Neural cell (in vitro differentiated cells): ENCODE measurements around the gene ACOX3. TPM values are rescaled to one million over a fixed set of nuclear protein-coding genes. Genes with fewer than 3 reads are reported as not detected.

Source experiments
- H2AFZ ChIP-seq: fragments of 200-600, 300-800 bp; sonication (generic), shearing (Covaris generic); 2 replicates; pipeline ENCODE4 v1.6.0; 2014; ENCODE audit warnings: low read depth, mild to moderate bottlenecking, antibody characterized with exemption, low read length, moderate library complexity
- H3F3A ChIP-seq: fragments of 200-600 bp; shearing (Covaris generic); 2 replicates; pipeline ENCODE4 v1.6.1; 2016; ENCODE audit warnings: mild to moderate bottlenecking, moderate library complexity, mixed read lengths, antibody characterized with exemption, low read length; ENCODE audit not compliant: insufficient read depth, poor library complexity, severe bottlenecking
- H3K27ac ChIP-seq: fragments of 200-600, 300-800 bp; sonication (generic), shearing (Covaris generic); 2 replicates; pipeline ENCODE4 v1.5.1; 2014; ENCODE audit warnings: mild to moderate bottlenecking, low read length, moderate library complexity
- H3K27me3 ChIP-seq: fragments of 300-800, 200-600 bp; sonication (generic), shearing (Covaris generic); 2 replicates; pipeline ENCODE4 v1.6.0; 2014; ENCODE audit warnings: mild to moderate bottlenecking, low read depth, low read length, moderate library complexity; ENCODE audit not compliant: insufficient read depth
- H3K36me3 ChIP-seq: fragments of 300-800, 200-600 bp; sonication (generic), shearing (Covaris generic); 2 replicates; pipeline ENCODE4 v1.5.1; 2014; ENCODE audit warnings: mild to moderate bottlenecking, antibody characterized with exemption, low read length, moderate library complexity; ENCODE audit not compliant: insufficient read depth
- H3K4me2 ChIP-seq: fragments of 300-800, 200-600 bp; sonication (generic), shearing (Covaris generic); 2 replicates; pipeline ENCODE4 v1.6.0; 2014; ENCODE audit warnings: mild to moderate bottlenecking, low read length
- H3K4me3 ChIP-seq: fragments of 300-800, 200-600 bp; sonication (generic), shearing (Covaris generic); 2 replicates; pipeline ENCODE4 v1.5.1; 2014; ENCODE audit warnings: mild to moderate bottlenecking, low read length, moderate library complexity
- H3K79me2 ChIP-seq: fragments of 200-600 bp; shearing (Covaris generic); replicated peaks from 2 replicates; pipeline ENCODE4 v1.6.0; 2014; ENCODE audit warnings: mild to moderate bottlenecking, low read length, moderate library complexity; ENCODE audit not compliant: insufficient read depth
- H3K9ac ChIP-seq: fragments of 300-800, 200-600 bp; sonication (generic), shearing (Covaris generic); 2 replicates; pipeline ENCODE4 v1.6.1; 2016; ENCODE audit warnings: mild to moderate bottlenecking, low read length, mixed read lengths
- H3K9me2 ChIP-seq: fragments of 200-600 bp; shearing (Covaris generic); 2 replicates; pipeline ENCODE4 v1.6.1; 2016; ENCODE audit warnings: mild to moderate bottlenecking, low read length, mixed read lengths; ENCODE audit not compliant: insufficient read depth
- H3K9me3 ChIP-seq: fragments of 200-600, 300-800 bp; sonication (generic), shearing (Covaris generic); 2 replicates; pipeline ENCODE4 v1.6.1; 2016; ENCODE audit warnings: mild to moderate bottlenecking, mixed run types, low read length, moderate library complexity, mixed read lengths
- H4K20me1 ChIP-seq: fragments of 200-600 bp; shearing (Covaris generic); 2 replicates; pipeline ENCODE4 v1.6.1; 2016; ENCODE audit warnings: mild to moderate bottlenecking, mixed run types; ENCODE audit not compliant: insufficient read depth
- EP300 ChIP-seq: fragments of 450-650 bp; conservative IDR thresholded peaks from 2 replicates; pipeline ENCODE4 v1.6.1; 2014; ENCODE audit warnings: antibody characterized with exemption, mild to moderate bottlenecking, moderate library complexity; ENCODE audit not compliant: poor library complexity, severe bottlenecking
- EZH2 ChIP-seq: fragments of 200-600, 300-800 bp; shearing (Covaris generic), sonication (generic); IDR thresholded peaks from 2 replicates; pipeline ENCODE4 v1.6.1; 2014; ENCODE audit warnings: antibody characterized with exemption, low read length, borderline replicate concordance, mild to moderate bottlenecking; ENCODE audit not compliant: insufficient read depth, poor library complexity, severe bottlenecking
- MXI1 ChIP-seq: fragments of 450-650 bp; conservative IDR thresholded peaks from 2 replicates; pipeline ENCODE4 v1.6.1; 2014; ENCODE audit warnings: antibody characterized with exemption, mild to moderate bottlenecking; ENCODE audit not compliant: poor library complexity, severe bottlenecking
- POLR2AphosphoS5 ChIP-seq: IDR thresholded peaks from 2 replicates; pipeline ENCODE4 v1.6.1; 2012
- RAD21 ChIP-seq: fragments of 450-650 bp; conservative IDR thresholded peaks from 2 replicates; pipeline ENCODE4 v1.6.1; 2014; ENCODE audit warnings: antibody characterized with exemption, mild to moderate bottlenecking, moderate library complexity
- SMC3 ChIP-seq: fragments of 450-650 bp; conservative IDR thresholded peaks from 2 replicates; pipeline ENCODE4 v1.6.1; 2014; ENCODE audit warnings: antibody characterized with exemption, mild to moderate bottlenecking, moderate library complexity; ENCODE audit not compliant: poor library complexity
- TAF1 ChIP-seq: IDR thresholded peaks from 2 replicates; pipeline ENCODE4 v1.6.1; 2012; ENCODE audit warnings: low read depth
- polyA plus RNA-seq: library from polyadenylated mRNA; depleted of rRNA; stranded (reverse); fragments of >200 nt; gene quantifications from 2 replicates; pipeline ENCODE4 v1.2.3, GENCODE V29; 2014
- TF ChIP-seq, protein P1 (sequence below): IDR thresholded peaks from 2 replicates; pipeline ENCODE4 v1.6.1; 2012; ENCODE audit warnings: borderline replicate concordance
- TF ChIP-seq, protein P2 (sequence below): fragments of 450-650 bp; IDR thresholded peaks from 2 replicates; pipeline ENCODE4 v1.5.1; 2014; ENCODE audit warnings: antibody characterized with exemption, mild to moderate bottlenecking, moderate library complexity; ENCODE audit not compliant: poor library complexity, severe bottlenecking

Gene ACOX3
- polyA plus RNA-seq, 1 donor from 2014 or later, result 13.2 TPM

DNA sequence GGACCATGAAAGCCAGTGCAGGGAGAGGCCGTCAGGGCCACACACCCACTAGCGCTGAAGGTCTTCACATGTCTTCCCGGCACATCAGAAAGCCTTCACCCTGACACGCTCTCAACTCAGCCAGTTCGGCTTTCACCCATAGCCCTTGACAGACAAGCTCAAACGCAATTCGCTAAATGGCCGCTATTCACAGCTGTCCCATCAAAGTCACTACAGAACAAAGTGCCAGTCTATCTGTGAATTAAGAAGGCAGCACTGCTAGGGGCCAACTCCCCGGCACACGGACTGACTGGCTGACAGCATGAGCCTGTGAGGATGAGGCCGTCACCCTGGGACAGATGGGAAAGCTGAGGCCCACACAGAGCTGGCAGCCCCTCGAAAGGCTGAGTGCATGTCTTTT lies 45.7 kb downstream of the ACOX3 start:
- no peak overlapping the region for H3K4me2 ChIP-seq
- H3K27ac ChIP-seq, result no peak overlapping the region
- H3K27me3 ChIP-seq, result no peaks in the 10 kb centered on the region
- H2AFZ ChIP-seq, result no peak overlapping the region
- H4K20me1 ChIP-seq, result no peaks in the 10 kb centered on the region
- peaks cover 4% of the 10 kb centered on the region for H3K36me3 ChIP-seq
- H3K79me2 ChIP-seq, result no peaks in the 10 kb centered on the region
- peaks cover 4% of the 10 kb centered on the region for H3F3A ChIP-seq
- H3K9ac ChIP-seq, result no peak overlapping the region
- no peaks in the 10 kb centered on the region for H3K9me3 ChIP-seq
- H3K4me3 ChIP-seq, result no peak overlapping the region
- no peaks in the 10 kb centered on the region for H3K9me2 ChIP-seq
- TF ChIP-seq, protein P1, sequence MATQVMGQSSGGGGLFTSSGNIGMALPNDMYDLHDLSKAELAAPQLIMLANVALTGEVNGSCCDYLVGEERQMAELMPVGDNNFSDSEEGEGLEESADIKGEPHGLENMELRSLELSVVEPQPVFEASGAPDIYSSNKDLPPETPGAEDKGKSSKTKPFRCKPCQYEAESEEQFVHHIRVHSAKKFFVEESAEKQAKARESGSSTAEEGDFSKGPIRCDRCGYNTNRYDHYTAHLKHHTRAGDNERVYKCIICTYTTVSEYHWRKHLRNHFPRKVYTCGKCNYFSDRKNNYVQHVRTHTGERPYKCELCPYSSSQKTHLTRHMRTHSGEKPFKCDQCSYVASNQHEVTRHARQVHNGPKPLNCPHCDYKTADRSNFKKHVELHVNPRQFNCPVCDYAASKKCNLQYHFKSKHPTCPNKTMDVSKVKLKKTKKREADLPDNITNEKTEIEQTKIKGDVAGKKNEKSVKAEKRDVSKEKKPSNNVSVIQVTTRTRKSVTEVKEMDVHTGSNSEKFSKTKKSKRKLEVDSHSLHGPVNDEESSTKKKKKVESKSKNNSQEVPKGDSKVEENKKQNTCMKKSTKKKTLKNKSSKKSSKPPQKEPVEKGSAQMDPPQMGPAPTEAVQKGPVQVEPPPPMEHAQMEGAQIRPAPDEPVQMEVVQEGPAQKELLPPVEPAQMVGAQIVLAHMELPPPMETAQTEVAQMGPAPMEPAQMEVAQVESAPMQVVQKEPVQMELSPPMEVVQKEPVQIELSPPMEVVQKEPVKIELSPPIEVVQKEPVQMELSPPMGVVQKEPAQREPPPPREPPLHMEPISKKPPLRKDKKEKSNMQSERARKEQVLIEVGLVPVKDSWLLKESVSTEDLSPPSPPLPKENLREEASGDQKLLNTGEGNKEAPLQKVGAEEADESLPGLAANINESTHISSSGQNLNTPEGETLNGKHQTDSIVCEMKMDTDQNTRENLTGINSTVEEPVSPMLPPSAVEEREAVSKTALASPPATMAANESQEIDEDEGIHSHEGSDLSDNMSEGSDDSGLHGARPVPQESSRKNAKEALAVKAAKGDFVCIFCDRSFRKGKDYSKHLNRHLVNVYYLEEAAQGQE, result no peak
- TF ChIP-seq POLR2AphosphoS5, result no peak
- no peak for TF ChIP-seq EP300
- TF ChIP-seq MXI1, result no peak
- TF ChIP-seq TAF1, result no peak
- TF ChIP-seq, protein P2, sequence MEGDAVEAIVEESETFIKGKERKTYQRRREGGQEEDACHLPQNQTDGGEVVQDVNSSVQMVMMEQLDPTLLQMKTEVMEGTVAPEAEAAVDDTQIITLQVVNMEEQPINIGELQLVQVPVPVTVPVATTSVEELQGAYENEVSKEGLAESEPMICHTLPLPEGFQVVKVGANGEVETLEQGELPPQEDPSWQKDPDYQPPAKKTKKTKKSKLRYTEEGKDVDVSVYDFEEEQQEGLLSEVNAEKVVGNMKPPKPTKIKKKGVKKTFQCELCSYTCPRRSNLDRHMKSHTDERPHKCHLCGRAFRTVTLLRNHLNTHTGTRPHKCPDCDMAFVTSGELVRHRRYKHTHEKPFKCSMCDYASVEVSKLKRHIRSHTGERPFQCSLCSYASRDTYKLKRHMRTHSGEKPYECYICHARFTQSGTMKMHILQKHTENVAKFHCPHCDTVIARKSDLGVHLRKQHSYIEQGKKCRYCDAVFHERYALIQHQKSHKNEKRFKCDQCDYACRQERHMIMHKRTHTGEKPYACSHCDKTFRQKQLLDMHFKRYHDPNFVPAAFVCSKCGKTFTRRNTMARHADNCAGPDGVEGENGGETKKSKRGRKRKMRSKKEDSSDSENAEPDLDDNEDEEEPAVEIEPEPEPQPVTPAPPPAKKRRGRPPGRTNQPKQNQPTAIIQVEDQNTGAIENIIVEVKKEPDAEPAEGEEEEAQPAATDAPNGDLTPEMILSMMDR, result no peak

DNA sequence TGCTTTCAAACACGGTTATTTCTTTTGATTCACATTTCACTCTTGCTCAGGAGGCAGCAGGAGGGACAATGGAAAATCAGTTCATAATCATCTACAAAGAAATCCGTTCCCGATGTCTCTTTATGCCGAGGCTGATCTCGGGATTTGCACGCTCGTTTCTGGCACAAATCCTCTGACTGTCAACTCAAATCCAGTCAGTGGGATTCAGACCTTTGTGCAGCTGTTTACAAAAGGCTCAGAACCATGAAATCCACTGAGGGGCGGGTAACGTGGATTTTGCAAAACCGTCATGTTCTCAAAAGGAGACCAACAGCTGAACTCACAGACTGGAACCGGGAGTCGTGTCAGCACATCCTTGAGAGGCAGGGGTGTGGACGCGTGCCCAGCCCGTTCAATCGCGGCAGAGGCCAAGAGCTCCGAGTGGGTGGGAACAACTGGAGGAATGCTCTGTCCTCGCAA lies 46.4 kb downstream of the ACOX3 start:
- H3K4me2 ChIP-seq, result no peak overlapping the region
- H3K27me3 ChIP-seq, result no peaks in the 10 kb centered on the region
- peaks cover 4% of the 10 kb centered on the region for H3F3A ChIP-seq
- no peaks in the 10 kb centered on the region for H4K20me1 ChIP-seq
- no peak overlapping the region for H3K4me3 ChIP-seq
- peaks cover 4% of the 10 kb centered on the region for H3K36me3 ChIP-seq
- H3K27ac ChIP-seq, result peak overlapping the region; percentile 56
- H2AFZ ChIP-seq, result peak overlapping the region; percentile 19
- H3K9ac ChIP-seq, result peak overlapping the region; percentile 41
- no peaks in the 10 kb centered on the region for H3K79me2 ChIP-seq
- no peak for TF ChIP-seq TAF1
- no peak for TF ChIP-seq EZH2
- TF ChIP-seq, protein P1, result no peak
- no peak for TF ChIP-seq POLR2AphosphoS5
- TF ChIP-seq SMC3, result no peak
- no peak for TF ChIP-seq EP300
- TF ChIP-seq MXI1, result no peak
- no peak for TF ChIP-seq RAD21
- TF ChIP-seq, protein P2, result no peak
- H3K9me2 ChIP-seq, result no peaks in the 10 kb centered on the region
- H3K9me3 ChIP-seq, result no peaks in the 10 kb centered on the region
